HG03039 (cell line): ENCODE results near the gene HUS1B.
A peak's percentile ranks its signal among the peaks of the same experiment; 100 is the strongest.
"Not testable (repeated sequence)": the region's sequence is repeated elsewhere in the genome, so short reads cannot be mapped to it uniquely, and the experiment has no call there.

Experiments used
- ATAC-seq: cut with Tn5 transposase; IDR thresholded peaks from one replicate; pipeline ENCODE4 v1.9.1; 2021; ENCODE audit warnings: mild to moderate bottlenecking, moderate library complexity; ENCODE audit not compliant: unreplicated experiment

The HUS1B gene

DNA sequence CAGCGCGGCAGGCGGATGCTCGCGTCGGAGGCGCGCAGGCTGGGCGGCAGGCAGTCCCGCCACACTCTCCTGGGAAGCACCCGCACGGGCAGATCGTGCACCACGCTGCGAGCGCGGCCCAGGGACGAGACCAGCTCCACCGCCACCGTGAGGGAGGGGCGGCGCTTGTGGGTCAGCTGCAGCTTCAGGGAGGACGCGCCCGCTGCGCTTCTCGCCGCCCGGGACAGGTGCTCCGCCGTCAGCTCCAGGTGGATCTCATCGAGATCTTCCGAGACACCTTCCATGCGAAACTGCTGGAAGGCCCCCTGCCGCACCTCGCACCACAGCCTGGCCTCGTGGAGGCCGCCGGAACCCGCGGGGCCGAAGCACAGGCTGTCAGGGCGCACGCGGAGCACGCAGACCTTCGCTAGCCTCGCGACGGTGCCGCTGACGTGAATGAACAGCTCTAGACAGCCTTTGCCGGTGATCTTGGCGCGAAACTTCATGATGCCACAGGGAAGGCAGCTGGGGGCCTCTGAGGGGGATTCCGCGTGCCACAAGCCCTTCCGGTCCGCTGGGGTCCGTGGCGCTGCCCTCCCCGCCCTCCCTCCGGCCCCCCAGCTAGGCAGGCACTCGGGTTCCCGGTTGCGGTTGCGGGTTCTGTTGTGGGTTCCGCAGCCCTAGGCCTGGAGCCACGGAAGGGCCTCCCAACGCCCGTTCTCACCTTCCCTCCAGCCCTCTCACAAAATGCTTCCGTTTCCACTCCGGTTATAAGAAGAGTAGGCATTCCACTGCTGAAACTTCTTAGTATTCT is at the start of gene HUS1B:
Gene HUS1B, minus strand, starts transcription at position 641 of the 793 bp plus-strand sequence. Its CDS starts 156 bp downstream, at position 485.
- ATAC-seq, result no peak

GRCh38 chr6:706146-706545 is 49.2 kb upstream of the HUS1B start:
- ATAC-seq, result no peak

GRCh38 chr6:705047-705446 is 48.1 kb upstream of the HUS1B start:
- ATAC-seq, result no peak

GRCh38 chr6:704046-704445 is 47.1 kb upstream of the HUS1B start:
- no peak for ATAC-seq

- ATAC-seq, result no peak
Observed at GRCh38 chr6:703552-703951, 46.7 kb upstream of the HUS1B start.

GRCh38 chr6:701700-702479 is 45.0 kb upstream of the HUS1B start:
- no peak for ATAC-seq

- ATAC-seq, result no peak
Observed at GRCh38 chr6:701215-701614, 44.3 kb upstream of the HUS1B start.

DNA sequence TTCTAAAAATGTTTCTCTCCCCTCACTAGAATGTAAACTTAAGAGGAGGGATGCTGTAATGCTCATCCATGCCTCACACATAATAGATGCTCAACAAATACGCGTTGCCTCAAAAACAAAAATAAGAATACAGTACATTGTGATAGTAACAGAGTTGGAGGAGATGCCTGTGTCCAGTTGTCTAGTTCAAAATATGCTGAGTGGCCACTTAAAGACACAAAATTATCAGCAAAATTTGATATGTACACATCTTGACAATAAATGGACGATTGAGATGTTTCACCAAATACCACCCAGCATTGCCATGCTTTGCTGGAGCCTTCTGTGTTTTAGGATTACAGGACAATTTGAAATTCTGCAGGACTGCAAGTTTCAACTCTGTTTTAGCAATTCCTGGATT is 43.6 kb upstream of the HUS1B start:
- no peak for ATAC-seq

GRCh38 chr6:699319-699718 is 42.4 kb upstream of the HUS1B start:
- no peak for ATAC-seq

- not testable (repeated sequence) for ATAC-seq
Observed at GRCh38 chr6:694431-695126, 37.7 kb upstream of the HUS1B start.

GRCh38 chr6:693723-694009 is 36.8 kb upstream of the HUS1B start:
- no peak for ATAC-seq

GRCh38 chr6:692858-693722 is 36.2 kb upstream of the HUS1B start, which contains the start of gene EXOC2:
Gene EXOC2, minus strand, starts transcription at chr6:693139. Its CDS starts 55,321 bp downstream, at chr6:637818.
- peak; percentile 75 for ATAC-seq

GRCh38 chr6:692356-692851 is 35.5 kb upstream of the HUS1B start:
- ATAC-seq, result peak; percentile 47

DNA sequence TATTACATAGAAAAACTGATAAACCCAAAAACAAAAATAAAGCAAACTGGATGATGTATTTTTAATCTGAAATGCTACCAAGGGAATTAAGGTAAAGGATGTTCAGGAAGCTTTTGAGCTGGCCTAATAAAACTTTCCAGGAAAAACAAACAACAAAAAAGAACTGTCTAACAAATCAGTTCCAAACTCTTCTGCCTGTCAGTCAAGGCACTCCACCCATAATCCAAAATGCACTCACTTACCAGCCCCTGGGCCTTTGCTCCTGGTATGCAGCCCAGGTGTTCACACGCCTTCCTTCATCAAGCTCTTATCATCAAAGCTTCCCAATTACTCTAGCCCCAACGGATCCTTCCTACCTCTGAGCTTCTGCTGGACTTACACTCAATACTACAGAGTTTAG is 32.3 kb upstream of the HUS1B start:
- no peak for ATAC-seq

- ATAC-seq, result no peak
Observed at GRCh38 chr6:686497-686896, 29.6 kb upstream of the HUS1B start.

DNA sequence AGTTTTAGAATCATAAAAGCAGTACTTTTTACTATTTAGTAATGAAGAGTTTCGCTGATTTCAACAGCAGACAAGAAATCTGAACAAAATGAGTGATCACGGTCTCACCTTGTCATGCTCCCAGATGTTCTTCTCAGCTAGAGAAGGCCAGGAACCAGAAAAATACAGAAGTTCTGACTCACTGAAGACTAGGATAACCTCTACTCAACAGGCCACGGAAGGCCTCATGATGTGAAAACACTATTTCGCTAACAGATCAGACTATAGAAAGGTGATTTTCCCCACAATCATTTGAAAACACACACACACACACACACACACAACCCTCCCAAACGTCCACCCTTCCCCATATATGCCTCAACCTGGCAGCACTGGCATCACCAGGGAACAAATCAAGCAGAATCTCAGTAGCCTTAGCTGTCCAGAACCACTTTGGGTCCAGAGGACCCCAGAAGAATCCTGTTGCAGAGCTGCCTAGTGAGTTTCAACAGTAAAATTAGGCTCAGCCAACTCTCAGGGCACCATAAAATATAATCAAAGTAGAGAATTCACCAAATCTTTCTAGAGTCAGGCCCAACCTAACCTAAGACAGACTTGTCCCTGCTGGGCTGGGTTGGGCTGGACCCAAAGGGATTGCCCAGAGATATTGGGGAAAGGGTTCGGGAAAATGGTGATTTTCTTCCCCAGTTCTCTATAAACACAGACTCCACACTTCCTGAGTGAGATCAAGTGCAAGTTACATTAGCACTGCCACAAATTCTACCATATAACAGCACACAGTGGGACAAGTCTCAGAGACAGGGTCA is 28.1 kb upstream of the HUS1B start:
- ATAC-seq, result peak; percentile 70

DNA sequence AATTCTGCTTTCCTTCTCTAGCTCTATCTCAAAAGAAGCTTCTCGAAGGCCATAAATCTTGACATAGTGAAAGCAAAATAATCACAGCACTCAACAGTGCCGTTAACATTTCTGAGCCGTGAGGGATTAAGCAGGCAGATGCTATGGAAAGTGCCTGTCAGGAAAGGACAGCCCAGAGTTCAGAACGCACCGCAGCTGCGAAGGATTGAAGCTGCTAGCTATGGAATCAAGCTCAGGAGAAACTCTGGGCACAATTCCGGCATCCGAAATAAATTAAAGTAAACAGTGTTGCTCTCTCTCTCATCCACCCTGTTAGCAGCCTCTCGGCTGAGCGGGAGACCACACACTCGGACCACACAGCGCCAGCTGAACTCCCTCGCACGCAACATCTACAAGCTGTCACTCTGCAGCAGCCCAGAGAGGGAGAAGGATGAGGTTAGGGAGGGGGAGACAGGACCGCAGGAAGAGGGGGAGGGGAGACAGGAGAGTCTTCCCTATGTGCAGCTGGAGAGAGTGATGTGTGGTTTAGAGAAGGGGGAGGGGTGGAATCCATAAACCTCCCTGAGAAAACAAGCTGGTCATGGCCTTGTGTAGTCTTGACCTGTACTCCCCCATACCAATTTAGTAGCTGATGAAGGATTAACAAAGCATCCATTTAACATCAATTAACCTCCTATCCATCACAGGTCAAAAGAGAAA is 27.0 kb upstream of the HUS1B start:
- no peak for ATAC-seq

DNA sequence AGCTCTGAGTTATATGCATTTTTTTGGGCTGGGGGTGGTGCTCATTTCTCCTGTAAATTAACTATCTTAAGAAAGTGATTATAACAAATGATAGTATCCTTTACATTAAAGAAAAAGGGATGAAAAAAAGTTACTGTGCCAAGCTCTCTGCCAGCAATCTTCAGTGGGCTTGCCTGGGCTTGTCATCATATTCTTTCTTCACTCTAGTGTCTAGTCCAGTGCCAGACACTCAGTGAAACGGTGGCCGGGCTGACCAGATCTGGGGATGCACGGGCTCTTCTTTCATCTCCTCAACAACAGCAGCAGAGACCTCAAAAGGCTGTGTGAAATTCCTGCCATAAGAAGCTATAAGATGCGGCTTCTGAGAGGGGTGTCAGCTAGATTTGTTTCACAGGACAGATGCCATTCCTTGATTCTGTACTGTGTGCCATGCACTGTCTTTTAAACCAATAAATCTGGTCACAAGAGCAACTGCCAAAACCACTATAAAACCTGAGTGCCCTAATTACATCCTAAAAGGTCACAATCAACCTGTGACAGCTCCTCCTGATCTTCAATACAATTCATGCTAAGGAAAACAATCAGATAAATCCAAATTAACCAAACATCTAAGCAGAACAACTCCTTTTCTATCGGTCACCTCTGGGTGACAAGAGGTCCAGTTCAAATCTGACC is 23.9 kb upstream of the HUS1B start:
- no peak for ATAC-seq

DNA sequence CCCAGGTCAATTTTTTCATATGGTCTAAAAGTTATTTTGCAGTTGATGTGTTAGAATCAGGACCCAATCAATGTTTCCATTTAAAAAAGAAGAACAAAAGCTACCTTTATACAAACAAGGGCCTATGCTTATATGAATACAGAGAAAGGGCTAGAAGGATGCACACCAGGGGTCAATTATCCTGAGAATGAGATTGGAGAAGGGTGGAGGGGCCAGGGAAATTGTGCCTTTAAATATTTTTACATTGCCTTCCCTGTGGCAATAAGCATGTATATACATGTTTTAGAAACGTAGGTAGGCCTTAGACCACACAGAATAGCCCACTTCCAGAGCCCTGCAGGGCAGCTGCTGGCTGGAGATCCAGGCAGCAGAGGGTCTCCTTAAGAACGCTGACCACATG is 23.4 kb upstream of the HUS1B start:
- ATAC-seq, result no peak
